ENCODE data around the gene B3GAT1.
A peak's percentile ranks its signal among the peaks of the same experiment; 100 is the strongest.

Gene B3GAT1

GRCh38 chr11:134414766-134415765 is 3.0 kb upstream of the B3GAT1 start:
- DNase-seq, result peak in 5 of 10 donors; percentile 72 to 93 (median 84)
- intact Hi-C loops (cut with DNase I), result loop anchor here (5.0 kb wide), 1 partner anchor 37 kb away; no protein-coding TSS in a partner anchor

GRCh38 chr11:134413826-134414731 is 2.0 kb upstream of the B3GAT1 start:
- intact Hi-C loops (cut with DNase I), result no loop called here
- DNase-seq, result peak in 3 of 10 donors; percentile 65 to 80 (median 72)

- peak in 2 of 10 donors; percentile 77 to 85 for DNase-seq
- intact Hi-C loops (cut with DNase I), result no loop called here
Observed at GRCh38 chr11:134413043-134413825, 1.2 kb upstream of the B3GAT1 start.

GRCh38 chr11:134410766-134411165 is 1.3 kb downstream of the B3GAT1 start:
- intact Hi-C loops (cut with DNase I), result no loop called here
- DNase-seq, result peak in 2 of 10 donors; percentile 40 to 80

GRCh38 chr11:134409552-134410429 is 2.3 kb downstream of the B3GAT1 start:
- peak in 6 of 10 donors; percentile 50 to 90 (median 70) for DNase-seq
- intact Hi-C loops (cut with DNase I), result no loop called here

GRCh38 chr11:134407923-134408322 is 4.1 kb downstream of the B3GAT1 start:
- DNase-seq, result peak in 2 of 10 donors; percentile 29 to 50
- intact Hi-C loops (cut with DNase I), result no loop called here

- peak in 7 of 10 donors; percentile 31 to 92 (median 49) for DNase-seq
- intact Hi-C loops (cut with DNase I), result no loop called here
Observed at GRCh38 chr11:134407321-134407828, 4.7 kb downstream of the B3GAT1 start.

GRCh38 chr11:134406264-134407185 is 5.5 kb downstream of the B3GAT1 start:
- intact Hi-C loops (cut with DNase I), result no loop called here
- peak in 2 of 10 donors; percentile 39 to 70 for DNase-seq

- intact Hi-C loops (cut with DNase I), result no loop called here
- DNase-seq, result peak in 4 of 10 donors; percentile 4 to 73 (median 64)
Observed at GRCh38 chr11:134405841-134406240, 6.2 kb downstream of the B3GAT1 start.

GRCh38 chr11:134405436-134405835 is 6.6 kb downstream of the B3GAT1 start:
- intact Hi-C loops (cut with DNase I), result no loop called here
- DNase-seq, result peak in 2 of 10 donors; percentile 40 to 48

GRCh38 chr11:134404575-134405341 is 7.3 kb downstream of the B3GAT1 start:
- intact Hi-C loops (cut with DNase I), result no loop called here
- peak in 3 of 10 donors; percentile 35 to 83 (median 81) for DNase-seq

GRCh38 chr11:134402910-134403309 is 9.1 kb downstream of the B3GAT1 start:
- DNase-seq, result peak in 3 of 10 donors; percentile 42 to 67 (median 65)
- intact Hi-C loops (cut with DNase I), result no loop called here

- peak in 2 of 10 donors; percentile 50 to 71 for DNase-seq
- intact Hi-C loops (cut with DNase I), result no loop called here
Observed at GRCh38 chr11:134401825-134402809, 9.9 kb downstream of the B3GAT1 start.

- intact Hi-C loops (cut with DNase I), result loop anchor here (10.0 kb wide), 1 partner anchor 165 kb away; no protein-coding TSS in a partner anchor
- DNase-seq, result peak in 2 of 10 donors; percentile 63 to 72
Observed at GRCh38 chr11:134399996-134400395, 12.0 kb downstream of the B3GAT1 start.

GRCh38 chr11:134399293-134399654 is 12.8 kb downstream of the B3GAT1 start:
- DNase-seq, result peak in 2 of 10 donors; percentile 64 to 73

More at GRCh38 chr11:134399293-134399654, 12.8 kb downstream of the B3GAT1 start:
- intact Hi-C loops (cut with DNase I), result loop anchor here (10.0 kb wide), 1 partner anchor 166 kb away; no protein-coding TSS in a partner anchor
